ENCODE measurements around the gene DNAJC13. TPM values are rescaled to one million over a fixed set of nuclear protein-coding genes. Genes with fewer than 3 reads are reported as not detected.

Gene DNAJC13
- total and polyA plus RNA-seq, 2 donors (not counting 3 experiments of a cell fraction or from before 2014, with no cell fraction given): 14.3 to 71.7 TPM

DNA sequence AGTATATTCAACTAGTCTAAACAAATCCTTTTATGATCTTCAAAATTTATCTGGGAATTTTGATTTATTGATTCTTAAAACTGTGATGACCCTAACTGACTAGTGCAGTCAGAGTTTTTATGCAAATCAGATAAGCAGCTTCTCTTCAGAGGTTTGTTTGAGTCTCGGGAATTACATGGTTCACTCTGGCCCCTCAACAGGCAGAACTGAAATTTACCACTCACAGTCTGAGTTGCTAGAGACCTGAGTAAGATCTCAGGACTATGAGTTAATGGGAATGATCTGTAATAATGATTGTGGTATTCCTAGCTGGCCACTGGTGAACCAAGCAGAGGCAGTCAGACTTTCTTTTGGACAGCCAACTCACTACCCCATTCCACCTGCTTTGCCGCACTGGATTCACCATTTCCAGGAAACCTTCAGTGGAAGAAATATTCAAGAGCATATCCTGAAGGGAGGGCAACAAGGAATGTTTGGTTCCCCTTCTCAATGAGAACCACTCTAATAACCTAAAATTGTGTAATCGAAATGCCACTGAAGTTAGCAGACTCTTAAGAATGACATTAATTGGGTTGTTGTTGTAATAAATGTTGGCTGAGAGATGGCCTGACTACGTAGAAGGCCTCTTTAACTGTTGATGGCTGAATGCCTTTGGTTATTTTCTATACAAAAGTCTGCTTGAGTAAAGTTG is 11.5 kb upstream of the DNAJC13 start:
- peak overlapping the region; percentile 28 for H2AFZ ChIP-seq (ENCODE audit: low read depth, low read length)
- DNase-seq (ENCODE audit: low read depth, low spot score): no peak
- no peak for TF ChIP-seq EZH2 (IDR thresholded peaks at IDR 0.05; ENCODE audit: borderline replicate concordance, low read depth, low read length, severe bottlenecking)
- ChIA-PET CTCF (interaction anchor here (0.8 to 12.4 kb wide), 6 partner anchors 8 to 254 kb away, joined by 3 to 150 read pairs (median 3); partner anchors contain the start of genes ACAD11 and UBA5), POLR2A (interaction anchor here (0.9 kb wide), 1 partner anchor 41 kb away, joined by 3 read pairs; no protein-coding TSS in a partner anchor)
- no peaks in the 10 kb centered on the region for H3K9me1 ChIP-seq (replicated peaks; ENCODE audit: control insufficient read depth, extremely low read depth, insufficient read depth, low read length)
- peaks cover 22% of the 10 kb centered on the region for H3K4me1 ChIP-seq (ENCODE audit: control insufficient read depth, extremely low read depth, insufficient read depth, low read length)
- H3K9me3 ChIP-seq (replicated peaks; ENCODE audit: control insufficient read depth, insufficient read depth, low read length): no peaks in the 10 kb centered on the region
- dilution Hi-C loops (cut with MboI; ENCODE audit: extremely low pct_ligation_motif_present, low sequenced_read_pairs) (no loop called here), intact Hi-C loops (cut with micrococcal nuclease) (no loop called here)
- H3K4me3 ChIP-seq (replicated peaks in 1 of 3; ENCODE audit: insufficient read depth in 1 of 3, low read depth in 1 of 3, low read length in 3 of 3): no peak overlapping the region
- H3K79me2 ChIP-seq (ENCODE audit: control insufficient read depth, insufficient read depth, low read length): no peaks in the 10 kb centered on the region
- no TSS peak for BruUV-seq (replicated peaks)
- no peaks in the 10 kb centered on the region for H4K20me1 ChIP-seq (replicated peaks; ENCODE audit: control insufficient read depth, extremely low read depth, insufficient read depth, low read length)
- peak overlapping the region; percentile 76 for H3K27ac ChIP-seq (ENCODE audit: insufficient read depth, low read depth, low read length)
- H3K4me2 ChIP-seq (ENCODE audit: insufficient read depth, low read length): peak overlapping the region; percentile 31
- FAIRE-seq: no peak
- H3K9ac ChIP-seq (replicated peaks; ENCODE audit: extremely low read depth, insufficient read depth, low read length): peak overlapping the region; percentile 54
- H3K36me3 ChIP-seq (ENCODE audit: control insufficient read depth in 2 of 2, extremely low read depth in 1 of 2, insufficient read depth in 2 of 2, low read length in 2 of 2): no peaks in the 10 kb centered on the region
- no peaks in the 10 kb centered on the region for H3K27me3 ChIP-seq (ENCODE audit: control insufficient read depth in 2 of 2, insufficient read depth in 2 of 2, low read length in 2 of 2)

DNA sequence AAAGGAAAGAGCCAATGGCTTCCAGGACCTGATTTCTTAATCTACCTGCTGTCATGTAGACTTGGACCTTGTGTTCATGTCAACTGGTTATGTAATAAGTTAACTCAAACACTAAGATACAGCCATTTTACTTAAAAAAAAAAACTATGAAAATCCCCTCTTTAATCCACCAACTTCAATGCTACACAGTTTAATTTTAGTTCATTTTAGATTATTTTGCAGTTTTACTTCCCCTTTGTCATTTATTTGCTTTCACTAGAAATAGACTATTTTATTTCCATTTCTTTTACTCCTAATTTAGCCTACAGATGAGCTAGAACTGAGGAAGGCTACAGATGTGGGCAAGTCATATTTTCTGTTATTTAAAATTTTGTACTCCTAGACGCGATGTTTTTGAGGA is 10.7 kb upstream of the DNAJC13 start:
- no peaks in the 10 kb centered on the region for H4K20me1 ChIP-seq (replicated peaks; ENCODE audit: control insufficient read depth, extremely low read depth, insufficient read depth, low read length)
- H3K36me3 ChIP-seq (ENCODE audit: control insufficient read depth in 2 of 2, extremely low read depth in 1 of 2, insufficient read depth in 2 of 2, low read length in 2 of 2): no peaks in the 10 kb centered on the region
- POLR2A ChIA-PET: no interaction called here
- CTCF ChIA-PET: interaction anchor here (12.4 kb wide), 1 partner anchor 56 kb away, joined by 150 read pairs; no protein-coding TSS in a partner anchor
- H2AFZ ChIP-seq (ENCODE audit: low read depth, low read length): no peak overlapping the region
- dilution Hi-C loops (cut with MboI; ENCODE audit: extremely low pct_ligation_motif_present, low sequenced_read_pairs): no loop called here
- intact Hi-C loops (cut with micrococcal nuclease): no loop called here
- H3K79me2 ChIP-seq (ENCODE audit: control insufficient read depth, insufficient read depth, low read length): no peaks in the 10 kb centered on the region
- H3K4me1 ChIP-seq (ENCODE audit: control insufficient read depth, extremely low read depth, insufficient read depth, low read length): peaks cover 22% of the 10 kb centered on the region
- H3K9me1 ChIP-seq (replicated peaks; ENCODE audit: control insufficient read depth, extremely low read depth, insufficient read depth, low read length): no peaks in the 10 kb centered on the region
- no peak overlapping the region for H3K9ac ChIP-seq (replicated peaks; ENCODE audit: extremely low read depth, insufficient read depth, low read length)
- DNase-seq (ENCODE audit: low read depth, low spot score) (no peak), FAIRE-seq (no peak)
- TF ChIP-seq, protein P1, sequence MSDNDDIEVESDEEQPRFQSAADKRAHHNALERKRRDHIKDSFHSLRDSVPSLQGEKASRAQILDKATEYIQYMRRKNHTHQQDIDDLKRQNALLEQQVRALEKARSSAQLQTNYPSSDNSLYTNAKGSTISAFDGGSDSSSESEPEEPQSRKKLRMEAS (IDR thresholded peaks at IDR 0.05; ENCODE audit: insufficient read depth, insufficient read length): no peak
- TF ChIP-seq POLR2A (IDR thresholded peaks at IDR 0.05; ENCODE audit: low read depth, low read length): no peak
- TF ChIP-seq, protein P2, sequence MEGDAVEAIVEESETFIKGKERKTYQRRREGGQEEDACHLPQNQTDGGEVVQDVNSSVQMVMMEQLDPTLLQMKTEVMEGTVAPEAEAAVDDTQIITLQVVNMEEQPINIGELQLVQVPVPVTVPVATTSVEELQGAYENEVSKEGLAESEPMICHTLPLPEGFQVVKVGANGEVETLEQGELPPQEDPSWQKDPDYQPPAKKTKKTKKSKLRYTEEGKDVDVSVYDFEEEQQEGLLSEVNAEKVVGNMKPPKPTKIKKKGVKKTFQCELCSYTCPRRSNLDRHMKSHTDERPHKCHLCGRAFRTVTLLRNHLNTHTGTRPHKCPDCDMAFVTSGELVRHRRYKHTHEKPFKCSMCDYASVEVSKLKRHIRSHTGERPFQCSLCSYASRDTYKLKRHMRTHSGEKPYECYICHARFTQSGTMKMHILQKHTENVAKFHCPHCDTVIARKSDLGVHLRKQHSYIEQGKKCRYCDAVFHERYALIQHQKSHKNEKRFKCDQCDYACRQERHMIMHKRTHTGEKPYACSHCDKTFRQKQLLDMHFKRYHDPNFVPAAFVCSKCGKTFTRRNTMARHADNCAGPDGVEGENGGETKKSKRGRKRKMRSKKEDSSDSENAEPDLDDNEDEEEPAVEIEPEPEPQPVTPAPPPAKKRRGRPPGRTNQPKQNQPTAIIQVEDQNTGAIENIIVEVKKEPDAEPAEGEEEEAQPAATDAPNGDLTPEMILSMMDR (IDR thresholded peaks at IDR 0.05; ENCODE audit: extremely low read depth in 1 of 2, insufficient read depth in 1 of 2, low read depth in 1 of 2, low read length in 2 of 2): no peak
- no peak for TF ChIP-seq GATA2 (IDR thresholded peaks at IDR 0.05; ENCODE audit: insufficient read depth, insufficient read length, low read depth, low read length)
- TF ChIP-seq FOS (IDR thresholded peaks at IDR 0.05; ENCODE audit: borderline replicate concordance, insufficient read depth, low read length): no peak
- no peak for TF ChIP-seq POLR2AphosphoS5 (IDR thresholded peaks at IDR 0.05; ENCODE audit: insufficient read depth, low read depth, low read length)
- TF ChIP-seq JUN (IDR thresholded peaks at IDR 0.05; ENCODE audit: borderline replicate concordance, insufficient read depth, insufficient read length, low read depth): no peak
- TF ChIP-seq EZH2 (IDR thresholded peaks at IDR 0.05; ENCODE audit: borderline replicate concordance, low read depth, low read length, severe bottlenecking): no peak
- no peak for TF ChIP-seq MYC (IDR thresholded peaks at IDR 0.05; ENCODE audit: low read depth, low read length)
- no peaks in the 10 kb centered on the region for H3K27me3 ChIP-seq (ENCODE audit: control insufficient read depth in 2 of 2, insufficient read depth in 2 of 2, low read length in 2 of 2)
- no peak overlapping the region for H3K27ac ChIP-seq (ENCODE audit: insufficient read depth, low read depth, low read length)
- no TSS peak for BruUV-seq (replicated peaks)
- H3K9me3 ChIP-seq (replicated peaks; ENCODE audit: control insufficient read depth, insufficient read depth, low read length): no peaks in the 10 kb centered on the region
- H3K4me2 ChIP-seq (ENCODE audit: insufficient read depth, low read length): no peak overlapping the region
- no peak overlapping the region for H3K4me3 ChIP-seq (replicated peaks in 1 of 3; ENCODE audit: insufficient read depth in 1 of 3, low read depth in 1 of 3, low read length in 3 of 3)
